Cortex of kidney (tissue), 1 donor: Measurements from ENCODE around the gene GNGT1.
"Not testable (repeated sequence)": the region's sequence is repeated elsewhere in the genome, so short reads cannot be mapped to it uniquely, and the experiment has no call there.

Experiments
- DNase-seq: peaks from one replicate; lab custom pipeline; 2025; lab: John Stamatoyannopoulos, UW

The GNGT1 gene

DNA sequence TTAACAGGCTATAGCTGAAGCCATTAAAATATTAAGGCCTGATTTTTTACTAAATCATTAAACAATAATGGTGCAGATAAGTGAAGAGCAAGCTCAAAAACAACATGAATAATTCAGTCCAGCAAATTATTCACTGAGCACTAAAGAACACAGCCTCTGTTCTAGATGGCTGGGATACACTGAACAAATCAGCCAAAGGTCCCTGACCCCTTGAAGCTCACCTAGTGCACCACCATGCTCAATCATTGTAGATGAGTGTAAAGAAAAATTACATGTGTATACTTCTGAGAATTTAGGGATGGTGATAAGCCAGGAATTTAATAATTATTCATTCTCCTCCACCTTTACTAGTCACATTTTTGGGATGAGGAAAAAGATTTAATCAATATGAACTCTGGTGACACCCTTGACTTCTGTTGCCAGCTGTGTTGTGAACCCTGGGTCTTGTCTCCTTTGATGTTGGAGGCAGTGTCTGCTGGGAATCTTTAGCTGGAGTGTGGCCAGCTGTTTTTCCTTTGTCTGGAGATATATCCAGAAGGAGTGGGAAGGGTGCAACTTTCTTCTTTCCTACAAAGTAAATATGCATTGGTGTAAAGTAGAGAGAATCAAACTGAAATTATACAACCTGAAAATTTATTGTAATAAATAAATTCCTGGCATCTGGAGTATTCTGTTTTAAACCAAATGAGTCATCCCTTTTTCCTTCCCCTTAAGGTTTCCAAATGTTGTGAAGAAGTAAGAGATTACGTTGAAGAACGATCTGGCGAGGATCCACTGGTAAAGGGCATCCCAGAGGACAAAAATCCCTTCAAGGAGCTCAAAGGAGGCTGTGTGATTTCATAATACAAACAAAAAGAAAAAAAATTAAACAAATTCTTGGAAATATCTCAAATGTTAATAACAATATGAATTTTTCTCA is 4.0 kb downstream of the GNGT1 start:
- no peak for DNase-seq

DNA sequence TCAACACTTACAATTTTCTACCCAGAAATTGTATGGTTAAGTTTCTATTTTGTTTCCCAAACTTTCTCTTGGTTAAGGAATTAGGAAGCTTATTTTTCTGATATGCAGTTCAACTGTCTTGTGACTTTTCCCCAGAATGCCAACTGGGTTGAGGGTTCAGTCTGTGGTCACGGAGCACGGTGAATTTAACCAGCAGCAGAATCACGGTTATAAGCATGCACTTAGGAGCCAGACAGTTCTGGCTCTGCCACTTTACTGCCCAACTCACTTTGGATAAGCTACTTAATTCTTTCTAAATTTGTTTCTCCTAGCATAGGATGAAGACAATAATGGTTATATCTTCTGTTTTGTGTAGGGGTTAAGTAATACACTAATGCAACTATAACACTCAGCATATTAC is 4.9 kb downstream of the GNGT1 start:
- not testable (repeated sequence) for DNase-seq

DNA sequence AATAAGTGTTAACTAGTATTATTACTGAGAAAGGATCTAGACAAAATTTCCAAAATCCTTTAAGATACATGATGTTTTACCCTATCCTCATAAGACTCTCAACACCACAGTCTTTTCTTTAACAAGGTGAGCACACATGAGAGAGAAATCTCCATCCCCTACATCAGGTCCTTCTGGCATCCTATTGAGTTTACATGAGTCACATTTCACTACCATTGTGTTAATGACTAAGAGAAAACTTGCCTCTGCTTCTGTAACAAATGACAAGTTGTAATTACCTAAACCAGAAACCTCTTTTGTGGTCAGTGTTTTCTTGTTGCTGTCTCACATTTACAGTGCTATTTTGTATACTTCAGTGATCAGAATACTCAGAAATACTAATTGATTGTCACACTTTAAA is 5.3 kb downstream of the GNGT1 start:
- DNase-seq, result not testable (repeated sequence)

DNA sequence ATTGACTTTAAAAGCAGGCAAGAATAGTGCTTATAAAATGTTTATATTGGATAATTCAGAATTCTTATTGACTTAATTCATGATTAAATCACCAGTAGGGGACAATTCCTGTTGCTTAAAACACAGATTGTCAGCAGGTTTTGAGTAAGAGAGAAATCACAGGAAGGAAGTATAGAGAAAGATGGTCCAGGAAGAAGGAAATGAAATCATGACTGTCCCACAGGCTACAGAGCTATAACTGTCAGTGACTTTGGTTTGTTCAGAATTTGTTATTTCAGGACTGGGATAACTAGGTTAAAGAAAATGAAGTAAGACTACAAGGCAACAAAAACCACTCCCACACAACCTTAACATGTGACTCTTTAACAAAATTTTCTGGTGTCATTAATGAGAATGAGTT is 6.8 kb downstream of the GNGT1 start:
- DNase-seq, result no peak

DNA sequence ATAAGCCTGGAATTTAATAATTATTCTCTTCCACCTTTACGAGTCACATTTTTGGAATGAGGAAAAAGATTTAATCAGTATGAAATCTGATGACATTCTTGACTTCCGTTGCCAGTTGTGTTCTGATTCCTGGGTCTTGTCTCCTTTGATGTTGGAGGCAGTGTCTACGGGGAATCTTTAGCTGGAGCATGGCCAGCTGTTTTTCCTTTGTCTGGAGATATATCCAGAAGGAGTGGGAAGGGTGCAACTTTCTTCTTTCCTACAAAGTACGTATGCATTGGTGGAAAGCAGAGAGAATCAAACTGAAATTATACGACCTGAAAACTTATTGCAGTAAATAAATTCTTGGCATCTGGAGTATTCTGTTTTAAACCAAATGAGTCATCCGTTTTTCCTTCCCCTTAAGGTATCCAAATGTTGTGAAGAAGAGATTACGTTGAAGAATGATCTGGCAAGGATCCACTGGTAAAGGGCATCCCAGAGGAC is 8.3 kb downstream of the GNGT1 start:
- no peak for DNase-seq

DNA sequence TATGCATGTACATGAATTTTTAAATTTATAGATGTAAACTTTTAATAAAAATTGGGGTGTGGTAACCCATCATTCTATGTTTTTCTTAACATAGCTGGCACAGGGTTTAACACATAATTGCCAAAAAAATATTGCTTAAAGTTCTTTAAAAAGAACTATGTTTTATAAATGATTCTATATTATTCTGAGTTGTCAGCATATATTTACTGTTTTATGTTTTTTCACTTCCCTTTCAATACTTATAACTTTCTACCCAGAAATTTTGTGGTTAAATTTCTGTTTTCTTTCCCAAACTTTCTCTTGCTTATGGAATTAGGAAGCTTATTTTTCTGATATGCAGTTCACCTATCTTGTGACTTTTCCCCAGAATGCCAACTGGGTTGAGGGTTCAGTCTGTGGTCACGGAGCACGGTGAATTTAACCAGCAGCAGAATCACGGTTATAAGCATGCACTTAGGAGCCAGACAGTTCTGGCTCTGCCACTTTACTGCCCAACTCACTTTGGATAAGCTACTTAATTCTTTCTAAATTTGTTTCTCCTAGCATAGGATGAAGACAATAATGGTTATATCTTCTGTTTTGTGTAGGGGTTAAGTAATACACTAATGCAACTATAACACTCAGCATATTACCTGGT is 9.0 kb downstream of the GNGT1 start:
- not testable (repeated sequence) for DNase-seq

DNA sequence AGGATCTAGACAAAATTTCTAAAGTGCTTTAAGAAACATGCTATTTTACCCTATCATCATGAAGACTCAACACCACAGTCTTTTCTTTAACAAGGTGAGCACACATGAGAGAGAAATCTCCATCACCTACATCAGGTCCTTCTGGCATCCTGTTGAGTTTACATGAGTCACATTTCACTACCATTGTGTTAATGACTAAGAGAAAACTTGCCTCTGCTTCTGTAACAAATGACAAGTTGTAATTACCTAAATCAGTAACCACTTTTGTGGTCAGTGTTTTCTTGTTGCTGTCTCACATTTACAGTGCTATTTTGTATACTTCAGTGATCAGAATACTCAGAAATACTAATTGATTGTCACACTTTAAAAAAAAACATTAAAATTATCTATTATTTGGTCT is 9.5 kb downstream of the GNGT1 start:
- DNase-seq, result not testable (repeated sequence)

DNA sequence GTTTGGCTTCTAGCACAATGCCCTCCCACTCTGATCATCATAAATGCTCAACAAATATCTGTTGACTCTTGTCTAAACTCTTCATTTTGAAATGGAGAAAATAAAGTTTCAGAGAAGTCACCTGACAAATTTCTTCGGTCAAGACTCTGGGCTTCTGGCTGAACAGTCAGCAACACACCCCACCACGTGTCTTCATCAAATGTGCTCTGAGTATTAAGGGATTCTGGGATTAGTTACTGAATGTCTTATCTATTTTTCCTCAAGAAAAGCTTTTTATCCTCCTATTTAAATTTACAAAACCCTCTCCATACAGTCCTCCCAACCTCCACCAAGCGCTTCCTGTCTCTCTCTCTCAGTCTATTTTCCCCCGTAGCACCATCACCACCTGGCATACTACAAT is 9.9 kb downstream of the GNGT1 start:
- not testable (repeated sequence) for DNase-seq

DNA sequence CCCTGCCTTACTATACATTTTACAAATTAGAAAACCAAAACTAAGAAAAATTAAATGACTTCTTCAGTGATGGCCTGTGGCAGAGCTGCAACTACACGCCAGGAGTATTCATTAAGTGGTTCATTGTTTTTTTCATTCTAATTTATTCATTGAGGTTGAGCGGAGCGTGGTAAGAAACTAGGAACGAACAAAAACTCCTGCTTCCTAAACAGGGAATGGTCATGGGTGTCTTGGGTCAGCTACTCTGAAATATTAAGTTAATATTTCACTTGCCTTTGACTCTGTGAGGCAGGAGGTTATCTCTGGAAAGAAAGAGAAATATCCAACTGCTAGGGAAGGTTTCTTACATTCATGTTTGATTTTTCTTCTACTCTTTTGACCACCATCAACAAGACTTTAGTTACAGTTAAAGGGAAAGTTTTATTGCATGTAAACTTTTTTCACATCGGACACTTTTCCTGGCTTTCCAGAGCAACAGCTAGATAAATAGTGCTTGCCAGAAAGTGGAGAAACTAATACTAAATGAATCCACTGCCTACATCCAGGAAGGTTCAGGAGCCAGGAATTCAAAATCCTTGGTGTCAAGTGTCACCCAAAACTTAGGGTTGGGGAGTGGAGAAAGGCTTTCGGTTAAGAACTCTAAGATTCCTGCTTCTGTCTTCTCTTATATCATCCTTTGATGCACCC is 14.3 kb downstream of the GNGT1 start:
- no peak for DNase-seq

DNA sequence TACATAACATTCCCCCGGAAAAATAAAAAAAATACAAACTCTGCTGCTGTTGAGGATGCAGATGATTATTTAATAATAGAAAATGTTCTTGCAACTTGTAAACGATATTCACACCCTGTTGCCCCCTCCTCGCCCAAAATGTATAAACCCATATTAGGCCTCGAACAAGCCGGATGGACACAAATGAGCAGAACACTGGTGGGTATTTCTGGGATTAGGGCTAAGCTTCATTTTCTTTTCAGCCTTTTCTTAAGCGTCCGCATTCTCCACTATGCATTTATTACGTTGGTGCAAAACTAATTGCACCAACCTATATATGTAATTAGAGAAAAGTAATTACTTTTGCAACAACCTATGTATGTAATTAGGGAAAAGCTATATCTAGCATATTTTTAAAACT is 14.8 kb downstream of the GNGT1 start:
- DNase-seq, result no peak

DNA sequence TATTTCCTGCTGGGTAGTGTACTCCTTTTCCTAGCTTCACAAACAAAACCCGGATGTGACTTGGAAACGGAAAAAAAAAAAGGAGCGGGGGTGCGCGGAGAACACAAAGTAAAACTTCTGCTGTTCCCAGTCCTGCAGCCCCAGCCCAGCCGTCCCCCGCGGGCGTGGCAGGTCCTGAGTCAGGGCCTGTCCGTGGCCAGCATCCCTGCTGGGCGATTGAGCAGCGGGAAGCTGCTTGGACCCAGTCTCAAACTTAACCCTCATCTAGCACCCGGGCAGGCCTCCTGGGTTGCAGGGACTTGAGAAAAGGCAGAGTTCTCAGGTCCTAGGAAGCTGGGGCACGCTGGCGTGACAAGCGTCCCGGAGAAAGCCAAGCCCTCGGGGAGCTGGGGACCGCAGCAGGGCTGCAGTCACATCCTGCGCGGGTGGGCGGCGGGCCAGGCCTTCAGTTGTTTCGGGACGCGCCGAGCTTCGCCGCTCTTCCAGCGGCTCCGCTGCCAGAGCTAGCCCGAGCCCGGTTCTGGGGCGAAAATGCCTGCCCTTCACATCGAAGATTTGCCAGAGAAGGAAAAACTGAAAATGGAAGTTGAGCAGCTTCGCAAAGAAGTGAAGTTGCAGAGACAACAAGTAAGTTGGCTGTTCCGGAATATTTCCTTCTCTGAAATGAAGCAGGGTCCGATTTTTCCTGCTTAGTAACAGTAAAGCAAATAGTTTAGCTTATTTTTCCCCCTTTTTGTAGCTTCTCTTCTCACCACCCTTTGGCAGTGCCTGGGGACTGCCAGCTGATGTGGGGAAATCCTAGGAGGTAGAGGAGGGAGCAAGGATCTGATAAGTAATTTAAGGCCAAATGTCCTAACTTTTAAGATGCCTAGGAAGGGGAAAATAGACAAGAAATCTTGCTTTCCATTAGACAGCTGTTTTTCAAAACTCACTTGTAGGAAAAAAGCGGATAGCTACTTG is 15.5 kb downstream of the GNGT1 start, which contains the start of gene GNG11:
TSS of gene GNG11 (plus strand) at position 129 of the 960 bp plus-strand sequence. CDS start at position 532, 403 bp downstream.
- DNase-seq, result no peak

DNA sequence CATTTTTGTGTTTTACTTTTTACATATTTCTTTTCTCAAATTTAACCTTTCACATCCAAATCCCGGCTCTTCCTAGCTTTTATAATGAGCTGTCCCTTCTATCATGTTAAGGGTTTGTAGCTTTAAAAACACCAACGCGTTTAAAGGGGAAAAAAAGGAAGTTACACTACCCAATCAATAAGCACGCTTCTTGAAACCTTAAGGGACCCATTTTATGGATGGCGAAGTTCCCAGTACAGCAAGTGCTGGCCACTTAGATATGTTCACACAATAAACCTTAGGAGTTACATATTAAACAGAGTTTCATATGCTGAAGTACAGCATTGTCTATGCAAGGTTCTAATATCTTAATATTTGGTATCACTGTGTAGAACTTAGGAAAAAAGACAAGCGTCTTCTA is 16.9 kb downstream of the GNGT1 start:
- no peak for DNase-seq

DNA sequence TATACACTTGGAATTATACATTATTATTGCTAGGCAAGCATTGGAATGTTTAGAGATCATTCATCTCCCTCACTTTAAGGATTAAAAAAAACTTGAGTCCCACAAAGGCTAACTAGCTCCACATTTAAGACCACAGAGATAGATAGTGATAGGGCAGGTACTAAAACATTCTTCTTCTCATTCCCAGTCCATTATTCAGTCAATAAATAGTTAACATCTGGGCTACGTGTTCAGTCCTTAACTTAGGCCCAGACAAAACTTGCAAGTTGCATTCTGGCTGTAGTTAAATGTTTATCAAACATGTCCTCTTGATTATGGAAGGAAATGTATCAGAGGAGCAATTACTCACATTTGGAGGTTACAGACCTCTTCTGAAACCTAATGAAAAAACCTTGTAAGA is 17.6 kb downstream of the GNGT1 start:
- DNase-seq, result no peak

DNA sequence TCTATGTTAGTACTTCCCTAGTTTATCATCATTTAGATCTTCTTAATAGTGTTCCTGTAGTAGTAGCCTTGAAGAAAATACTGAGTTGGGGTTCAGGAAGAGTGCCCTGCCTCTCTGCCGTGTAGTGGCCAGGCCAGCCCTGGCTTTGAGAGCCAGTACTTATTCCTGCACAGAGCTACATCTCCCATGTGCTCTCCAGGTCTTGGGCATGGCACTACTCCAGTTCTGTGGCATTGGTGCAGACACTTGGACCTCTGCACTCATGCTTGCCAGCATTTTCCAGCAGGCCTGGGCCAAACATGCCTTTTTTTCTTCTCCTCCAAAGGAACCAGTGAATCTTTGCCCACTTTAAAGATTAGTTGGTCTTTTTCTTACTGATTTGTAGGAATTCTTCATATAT is 20.4 kb downstream of the GNGT1 start:
- DNase-seq, result no peak

DNA sequence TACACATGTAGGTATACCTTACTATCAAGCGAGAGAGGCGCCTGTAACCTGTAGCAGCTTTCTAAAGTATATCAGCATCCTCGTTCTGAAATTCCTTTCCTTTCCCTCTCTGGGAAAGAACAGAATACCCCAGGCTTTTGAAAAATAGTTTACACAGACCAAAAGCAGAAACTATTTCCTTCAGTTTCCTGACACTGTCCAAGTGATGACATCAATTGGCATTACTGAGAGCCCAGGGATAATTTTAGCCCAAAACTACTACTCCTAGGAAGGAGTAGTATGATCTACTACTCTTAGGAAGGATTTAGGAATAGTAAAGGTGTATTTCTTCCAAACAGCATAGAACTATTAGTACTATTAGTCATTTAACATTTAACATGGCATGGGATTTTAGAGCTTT is 21.2 kb downstream of the GNGT1 start:
- DNase-seq, result no peak

DNA sequence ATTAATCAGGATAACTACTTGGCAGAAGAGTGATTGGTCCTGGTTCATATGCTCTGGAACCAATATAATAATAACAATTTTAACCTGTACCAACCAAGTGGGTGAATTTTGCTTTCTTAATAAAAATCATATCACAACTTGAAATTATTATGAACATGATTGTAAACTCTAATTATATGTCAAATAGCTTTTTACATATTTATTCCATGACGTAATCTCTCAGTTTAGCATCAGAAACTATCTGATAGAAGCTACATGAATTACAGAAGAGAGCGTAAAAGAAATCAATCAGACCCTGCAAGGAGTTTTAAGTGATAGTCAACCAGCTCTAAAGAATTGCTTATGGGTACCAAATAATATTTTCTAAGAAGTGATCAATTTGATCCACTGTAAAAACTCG is 25.3 kb downstream of the GNGT1 start:
- no peak for DNase-seq

DNA sequence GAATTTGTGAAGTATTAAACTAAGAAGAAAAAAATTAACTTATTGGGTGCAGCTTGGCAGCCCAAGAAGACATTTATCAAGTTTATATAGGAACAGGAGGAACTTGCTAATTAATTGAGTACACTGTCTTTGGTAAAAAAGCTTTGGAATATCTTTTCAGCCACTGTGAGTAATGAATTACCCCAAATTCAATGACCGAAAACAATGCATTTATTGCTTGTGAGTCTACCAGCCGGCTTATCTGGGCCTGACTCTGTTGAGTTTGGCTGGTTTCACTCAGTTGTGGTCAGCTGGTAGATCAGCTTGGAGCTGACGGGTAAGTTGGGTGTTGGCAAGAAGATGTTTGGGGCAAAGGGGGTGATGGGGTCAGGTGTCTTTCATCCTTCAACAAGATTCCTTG is 26.8 kb downstream of the GNGT1 start:
- DNase-seq, result no peak

DNA sequence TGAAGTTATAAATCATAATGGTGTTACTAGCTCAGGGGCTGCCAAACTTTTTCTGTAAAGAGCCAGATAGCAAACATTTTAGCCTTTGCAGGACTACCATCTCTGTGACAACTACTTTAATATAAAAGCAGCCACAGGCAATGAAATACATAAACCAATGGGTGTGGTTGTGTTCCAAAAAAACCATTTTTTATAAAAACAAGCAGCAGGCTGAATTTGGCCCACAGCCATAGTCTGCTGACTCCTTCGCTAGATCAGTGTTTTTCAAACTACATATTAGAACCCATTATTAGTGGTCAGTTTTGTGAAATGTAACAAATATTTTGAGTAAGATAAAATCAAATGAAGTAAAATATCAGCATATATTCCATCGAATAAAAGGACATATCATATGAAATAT is 28.7 kb downstream of the GNGT1 start:
- no peak for DNase-seq

DNA sequence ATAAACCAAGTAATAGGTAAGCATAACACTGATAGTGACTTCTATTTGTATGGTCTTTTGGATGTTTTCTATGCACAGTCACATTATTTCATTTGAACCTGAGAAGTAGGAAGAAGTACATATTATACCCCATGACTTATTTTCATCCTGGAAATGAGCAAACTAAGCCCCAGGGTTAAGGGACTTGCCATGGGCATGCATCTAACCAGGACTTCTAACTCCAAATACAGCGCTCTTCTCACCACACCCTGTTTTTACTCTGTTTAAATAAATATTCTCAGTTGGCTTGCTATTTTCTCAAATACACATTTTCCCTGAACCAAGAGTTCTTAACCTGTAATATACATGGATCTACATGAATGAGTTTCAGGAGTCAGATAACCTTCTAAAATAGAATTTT is 31.5 kb downstream of the GNGT1 start:
- no peak for DNase-seq

DNA sequence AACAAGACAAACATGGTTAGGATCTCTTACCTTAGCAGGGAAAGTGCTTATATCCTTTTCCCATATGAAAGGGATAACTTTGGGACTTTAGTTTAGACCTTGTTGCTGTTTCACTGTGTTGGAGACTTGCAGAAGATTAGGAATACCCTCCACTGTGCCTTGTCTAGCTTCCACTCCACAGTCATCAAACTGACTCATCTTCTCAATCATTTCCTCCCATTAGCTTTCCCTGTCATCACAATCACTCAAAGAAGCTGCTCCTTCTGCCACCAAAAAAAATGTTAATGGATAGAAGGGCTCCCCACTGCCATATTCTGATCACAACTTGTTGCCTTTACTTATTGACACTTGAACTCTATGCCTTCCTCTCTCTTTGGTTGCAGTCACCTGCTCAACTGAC is 31.9 kb downstream of the GNGT1 start:
- no peak for DNase-seq

DNA sequence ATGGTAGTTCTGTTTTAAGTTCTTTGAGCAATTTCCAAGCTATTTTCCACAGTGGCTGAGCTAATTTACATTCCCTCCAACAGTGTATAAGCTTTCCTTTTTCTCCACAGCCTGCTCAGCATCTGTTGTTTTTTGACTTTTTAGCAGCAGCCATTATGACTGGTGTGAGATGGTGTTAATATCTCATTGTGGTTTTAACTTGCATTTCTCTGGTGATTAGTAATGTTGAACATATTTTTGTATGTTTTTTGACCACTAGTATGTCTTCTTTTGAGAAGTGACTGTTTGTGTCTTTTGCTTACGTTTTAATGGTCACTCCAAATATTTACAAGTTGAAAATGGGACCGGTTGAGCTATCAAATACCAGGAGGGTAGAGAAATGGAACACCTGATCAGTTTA is 35.6 kb downstream of the GNGT1 start:
- DNase-seq, result no peak
